Esophagus squamous epithelium (tissue), 5 donors: ENCODE data around the gene VSIG2. TPM values are rescaled to one million over a fixed set of nuclear protein-coding genes. Genes with fewer than 3 reads are reported as not detected.

Experiments used
- DNase-seq: peaks from one replicate; lab custom pipeline; 2025; lab: John Stamatoyannopoulos, UW
- H3K27ac ChIP-seq, 4 donors: fragments of 200-600 bp; sonication (generic); one replicate each; pipeline ENCODE4 v1.5.1; 2016 to 2019; ENCODE audit warnings: mild to moderate bottlenecking in 1 of 4
- H3K27me3 ChIP-seq, 4 donors: fragments of 200-600 bp; sonication (generic); 1 replicate in 3 of 4; 2 replicates in 1 of 4; pipeline versions ENCODE4 v1.5.1 to v1.6.0; 2017 to 2021; ENCODE audit warnings: antibody characterized with exemption in 1 of 4
- H3K36me3 ChIP-seq, 3 donors: fragments of 200-600 bp; sonication (generic); one replicate each; pipeline ENCODE4 v1.5.1; 2016 to 2019
- H3K4me1 ChIP-seq, 3 donors: fragments of 200-600 bp; sonication (generic); one replicate each; pipeline ENCODE4 v1.5.1; 2017 to 2019
- H3K4me3 ChIP-seq, 4 donors: fragments of 200-600 bp; sonication (generic); 1 replicate in 3 of 4; 2 replicates in 1 of 4; pipeline ENCODE4 v1.5.1; 2016 to 2019; ENCODE audit warnings: mild to moderate bottlenecking in 2 of 4, moderate library complexity in 1 of 4
- H3K9me3 ChIP-seq, 3 donors: fragments of 200-600 bp; sonication (generic); one replicate each; pipeline ENCODE4 v1.5.1; 2016 to 2019
- POLR2A ChIP-seq, 4 donors: fragments of 450-650 bp; IDR thresholded peaks; one replicate each; pipeline ENCODE4 v1.6.1; 2017; ENCODE audit warnings: antibody characterized with exemption in 4 of 4, mild to moderate bottlenecking in 4 of 4, moderate library complexity in 3 of 4
- WGBS, 2 donors: methylation state at CpG; one replicate each; pipeline ENCODE4 v1.1.5; 2018; 5-methylcytosine and 5-hydroxymethylcytosine counted together
- intact Hi-C: fragments of 100-400 bp; cut with DNase I; formaldehyde crosslinking; loops from one replicate; pipeline ENCODE4 v1.15.0; 2022
- total RNA-seq, 4 donors: library from RNA; depleted of rRNA; stranded (reverse); fragments of >200 nt; gene quantifications; one replicate each; pipeline ENCODE4 v1.1.0, GENCODE V29; 2016
- TF ChIP-seq, protein P1 (sequence below), 6 experiments: fragments of 450-650 bp in 4 of 6; fragments of 200-600 bp in 2 of 6; sonication (generic) in 2 of 6; IDR thresholded peaks; one replicate each; pipeline ENCODE4 v1.5.1; 2016 to 2019; ENCODE audit warnings: antibody characterized with exemption in 6 of 6, mild to moderate bottlenecking in 4 of 6, moderate library complexity in 4 of 6
- donor health status: DM: yes; HTN: yes; CAD: no.

Gene VSIG2
- total RNA-seq, 4 donors from 2014 or later, result 5.1 to 10.2 (median 7.6) TPM

DNA sequence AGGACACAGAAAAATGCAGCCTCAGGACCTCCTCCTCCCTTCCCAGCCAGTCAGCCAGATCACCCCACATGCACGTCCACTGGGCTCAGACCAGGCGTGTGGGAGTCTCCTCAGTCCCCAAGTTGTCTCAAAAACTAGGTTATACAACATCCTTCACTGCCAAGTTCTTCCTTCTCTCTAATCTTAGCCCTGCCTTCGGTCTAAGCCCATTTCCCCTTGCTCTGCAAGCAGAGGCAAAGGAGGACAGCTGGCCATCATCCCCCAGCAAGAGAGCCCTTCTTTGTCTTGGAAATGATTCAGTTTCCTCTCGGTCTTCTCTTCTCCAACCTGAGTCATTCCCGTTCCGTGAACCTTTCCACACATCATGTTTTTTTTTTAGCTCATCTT is 26.3 kb downstream of the VSIG2 start:
- Histone ChIP-seq H3K9me3 (no peaks in the 10 kb centered on the region), H3K4me3 (no peak overlapping the region), H3K4me1 (peaks cover 0 to 10% (median 0%) of the 10 kb centered on the region in 3 donors), H3K27ac (no peak overlapping the region), H3K27me3 (peaks cover 0 to 62% (median 0%) of the 10 kb centered on the region in 4 donors), H3K36me3 (no peaks in the 10 kb centered on the region)
- no peak for DNase-seq
- no peak for TF ChIP-seq POLR2A (IDR thresholded peaks at IDR 0.05)
- WGBS, 2 donors, result 20 to 32% methylated on average over 6 of the region's 6 CpGs
- intact Hi-C loops, result no loop called here

DNA sequence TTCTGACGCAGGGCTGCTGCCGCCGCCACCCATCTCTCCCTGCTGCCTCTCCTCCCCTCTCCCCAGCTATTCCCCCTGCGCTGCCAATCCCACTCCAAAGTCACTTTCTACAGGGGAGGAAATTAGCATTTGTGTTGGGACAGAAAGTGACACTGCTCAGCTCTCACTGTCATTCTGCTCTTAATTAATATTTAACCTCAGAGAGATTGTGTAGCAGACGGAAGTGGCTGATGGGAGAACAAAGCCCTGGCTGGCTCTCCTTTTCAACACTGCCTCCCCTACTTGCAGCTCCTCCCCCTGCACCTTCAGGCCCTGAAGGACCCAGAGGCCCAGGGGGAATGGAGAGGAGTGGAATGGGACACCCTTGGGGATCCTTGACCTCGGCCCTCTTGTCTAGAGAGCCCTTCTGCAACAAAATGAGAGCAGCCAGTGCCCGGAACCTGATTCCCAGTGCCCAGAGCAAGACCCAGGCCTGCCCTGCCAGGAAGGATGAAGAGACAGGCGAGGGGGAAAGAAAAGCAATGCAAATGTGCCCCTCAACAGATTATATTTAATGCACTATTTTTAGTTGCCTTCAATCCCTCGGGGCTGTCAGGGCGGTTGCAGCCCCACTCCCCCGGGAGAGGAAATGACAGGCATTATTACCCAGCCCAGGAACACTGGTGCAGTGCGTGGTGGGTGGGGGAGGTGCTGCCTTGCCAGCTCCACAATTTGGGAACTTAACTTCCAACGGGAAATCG is 26.9 kb downstream of the VSIG2 start:
- WGBS, 2 donors, result 30 to 47% methylated on average over 13 to 14 of the region's 14 CpGs
- Histone ChIP-seq H3K36me3 (no peaks in the 10 kb centered on the region), H3K9me3 (no peaks in the 10 kb centered on the region), H3K4me3 (no peak overlapping the region), H3K27ac (no peak overlapping the region), H3K4me1 (peaks cover 0 to 10% (median 0%) of the 10 kb centered on the region in 3 donors), H3K27me3 (peaks cover 0 to 67% (median 0%) of the 10 kb centered on the region in 4 donors)
- no peak for DNase-seq
- intact Hi-C loops, result no loop called here
- TF ChIP-seq, protein P1, sequence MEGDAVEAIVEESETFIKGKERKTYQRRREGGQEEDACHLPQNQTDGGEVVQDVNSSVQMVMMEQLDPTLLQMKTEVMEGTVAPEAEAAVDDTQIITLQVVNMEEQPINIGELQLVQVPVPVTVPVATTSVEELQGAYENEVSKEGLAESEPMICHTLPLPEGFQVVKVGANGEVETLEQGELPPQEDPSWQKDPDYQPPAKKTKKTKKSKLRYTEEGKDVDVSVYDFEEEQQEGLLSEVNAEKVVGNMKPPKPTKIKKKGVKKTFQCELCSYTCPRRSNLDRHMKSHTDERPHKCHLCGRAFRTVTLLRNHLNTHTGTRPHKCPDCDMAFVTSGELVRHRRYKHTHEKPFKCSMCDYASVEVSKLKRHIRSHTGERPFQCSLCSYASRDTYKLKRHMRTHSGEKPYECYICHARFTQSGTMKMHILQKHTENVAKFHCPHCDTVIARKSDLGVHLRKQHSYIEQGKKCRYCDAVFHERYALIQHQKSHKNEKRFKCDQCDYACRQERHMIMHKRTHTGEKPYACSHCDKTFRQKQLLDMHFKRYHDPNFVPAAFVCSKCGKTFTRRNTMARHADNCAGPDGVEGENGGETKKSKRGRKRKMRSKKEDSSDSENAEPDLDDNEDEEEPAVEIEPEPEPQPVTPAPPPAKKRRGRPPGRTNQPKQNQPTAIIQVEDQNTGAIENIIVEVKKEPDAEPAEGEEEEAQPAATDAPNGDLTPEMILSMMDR (IDR thresholded peaks at IDR 0.05), result no peak
- no peak for TF ChIP-seq POLR2A (IDR thresholded peaks at IDR 0.05)

DNA sequence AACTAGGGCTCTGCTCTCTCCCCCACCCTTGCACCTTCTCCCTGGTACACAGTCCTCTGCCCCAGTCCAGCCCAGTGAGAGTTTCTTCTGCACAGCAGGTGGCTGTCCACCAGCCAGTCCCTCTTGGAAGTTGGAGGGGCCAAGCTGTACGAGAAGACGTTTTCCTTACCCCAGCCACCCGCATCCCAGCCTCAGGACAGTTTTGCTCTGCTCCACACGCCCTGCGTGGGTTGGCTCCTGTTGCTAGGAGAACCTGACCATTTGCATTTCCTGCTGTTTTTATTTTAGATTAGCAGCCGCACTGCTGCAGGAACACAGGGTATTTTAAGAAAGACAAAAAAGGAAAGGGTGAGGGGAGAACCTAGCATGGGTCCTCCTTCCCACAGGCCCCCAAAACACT is 29.9 kb downstream of the VSIG2 start:
- intact Hi-C loops, result no loop called here
- Histone ChIP-seq H3K36me3 (no peaks in the 10 kb centered on the region), H3K4me3 (no peak overlapping the region), H3K27me3 (peaks cover 0 to 96% (median 3%) of the 10 kb centered on the region in 4 donors), H3K9me3 (no peaks in the 10 kb centered on the region), H3K4me1 (peaks cover 0 to 29% (median 11%) of the 10 kb centered on the region in 3 donors), H3K27ac (no peak overlapping the region)
- 32 to 42% methylated on average over 6 of the region's 6 CpGs for WGBS, 2 donors
- TF ChIP-seq, protein P1 (IDR thresholded peaks at IDR 0.05), result no peak
- TF ChIP-seq POLR2A (IDR thresholded peaks at IDR 0.05), result no peak
- no peak for DNase-seq

DNA sequence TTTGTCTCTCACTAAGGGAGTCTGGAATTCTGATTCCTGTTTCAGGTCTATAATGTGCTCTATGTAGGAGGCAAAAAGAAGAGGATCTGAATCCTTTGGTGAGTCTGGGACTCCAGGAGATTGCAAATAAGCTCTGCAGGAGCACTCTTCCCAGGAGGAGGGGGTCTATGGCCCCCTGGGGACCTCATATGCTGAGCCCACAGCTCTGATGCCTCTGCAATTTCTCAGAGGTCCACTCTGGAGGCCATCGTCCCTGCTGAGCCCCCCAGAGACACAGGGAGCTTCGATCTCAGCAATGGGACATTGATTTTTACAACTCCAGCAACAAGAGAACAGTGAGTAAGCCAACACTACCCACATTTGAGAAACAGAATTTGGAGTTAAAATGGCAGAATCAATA is 32.5 kb downstream of the VSIG2 start:
- peaks cover 0 to 23% (median 11%) of the 10 kb centered on the region in 3 donors for H3K4me1 ChIP-seq
- no peak overlapping the region for H3K4me3 ChIP-seq
- H3K27me3 ChIP-seq, result peaks cover 0 to 91% (median 3%) of the 10 kb centered on the region in 4 donors
- DNase-seq, result no peak
- H3K36me3 ChIP-seq, result no peaks in the 10 kb centered on the region
- no peak overlapping the region for H3K27ac ChIP-seq
- TF ChIP-seq, protein P1 (IDR thresholded peaks at IDR 0.05), result no peak
- TF ChIP-seq POLR2A (IDR thresholded peaks at IDR 0.05), result no peak
- intact Hi-C loops, result no loop called here
- H3K9me3 ChIP-seq, result no peaks in the 10 kb centered on the region
- no CpG with 5 or more reads among the region's 2 CpGs for WGBS, 2 donors

DNA sequence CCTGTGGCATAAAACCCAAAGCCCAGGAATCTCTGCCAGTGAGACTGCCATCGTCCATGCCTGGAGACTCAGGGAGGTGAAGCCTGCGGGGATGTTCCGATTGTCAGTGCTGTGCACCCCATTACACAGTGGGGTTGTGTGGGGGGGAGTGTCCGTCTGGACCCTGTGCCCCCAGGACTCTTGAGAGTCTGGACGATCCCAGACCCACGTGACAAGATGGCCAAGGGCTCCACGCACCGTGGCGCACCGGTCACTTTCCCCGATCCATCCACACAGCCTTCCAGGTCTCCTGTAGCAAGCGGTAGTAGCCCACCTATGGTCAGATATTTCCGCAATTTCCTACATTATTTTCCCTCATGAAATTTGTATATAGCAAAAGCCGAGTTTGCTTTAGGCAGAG is 33.3 kb downstream of the VSIG2 start:
- intact Hi-C loops, result no loop called here
- 62 to 64% methylated on average over 10 to 14 of the region's 14 CpGs for WGBS, 2 donors
- TF ChIP-seq, protein P1 (IDR thresholded peaks at IDR 0.05), result no peak
- TF ChIP-seq POLR2A (IDR thresholded peaks at IDR 0.05), result no peak
- DNase-seq, result no peak
- Histone ChIP-seq H3K4me1 (peaks cover 0 to 23% (median 11%) of the 10 kb centered on the region in 3 donors), H3K4me3 (no peak overlapping the region), H3K27ac (no peak overlapping the region), H3K9me3 (no peaks in the 10 kb centered on the region), H3K36me3 (no peaks in the 10 kb centered on the region), H3K27me3 (peaks cover 0 to 84% (median 3%) of the 10 kb centered on the region in 4 donors)
